H1 (cell line): Measurements from ENCODE around the gene PRPS1. TPM values are rescaled to one million over a fixed set of nuclear protein-coding genes. Genes with fewer than 3 reads are reported as not detected.

Experiments
- CTCF ChIA-PET: fragments of 300-600 bp; sonication (Branson Sonifier 250); formaldehyde crosslinking; loops from one replicate; lab custom pipeline; 2021; ENCODE audit not compliant: partially characterized antibody; lab: Charles Lee
- POLR2A ChIA-PET: fragments of 300-600 bp; sonication (Branson Sonifier 250); formaldehyde crosslinking; loops from one replicate; lab custom pipeline; 2021; ENCODE audit warnings: inconsistent platforms; ENCODE audit not compliant: partially characterized antibody; lab: Charles Lee
- DNase-seq, 2 experiments: peaks; one replicate each; pipeline versions ENCODE4 v3.0.0 to v3.0.0-alpha.2; 2010 to 2022; ENCODE audit warnings: low spot score in 2 of 2, low read depth in 1 of 2, mixed read lengths in 1 of 2
- FAIRE-seq: peaks from 2 replicates; lab custom pipeline; 2011; peaks lifted over from hg19 to GRCh38; lab: Jason Lieb, UNC
- H2AFZ ChIP-seq: 2 replicates; pipeline ENCODE4 v1.8.1; 2012; ENCODE audit warnings: low read length, inconsistent platforms
- H2AK5ac ChIP-seq: 2 replicates; pipeline ENCODE4 v1.6.1; 2013; ENCODE audit warnings: low read depth, low read length
- H2BK120ac ChIP-seq: replicated peaks from 2 replicates; pipeline ENCODE3; 2013; ENCODE audit warnings: low read depth, low read length, inconsistent platforms
- H2BK12ac ChIP-seq: 2 replicates; pipeline ENCODE4 v1.6.1; 2013; ENCODE audit warnings: low read depth, low read length
- H2BK15ac ChIP-seq: 2 replicates; pipeline ENCODE4 v1.6.1; 2013; ENCODE audit warnings: low read length
- H2BK20ac ChIP-seq: 2 replicates; pipeline ENCODE4 v1.6.1; 2013; ENCODE audit warnings: low read length
- H2BK5ac ChIP-seq: 2 replicates; pipeline ENCODE4 v1.6.1; 2013; ENCODE audit warnings: low read depth, low read length
- H3K14ac ChIP-seq: 2 replicates; pipeline ENCODE4 v1.6.1; 2013; ENCODE audit warnings: inconsistent platforms; ENCODE audit not compliant: insufficient read length
- H3K18ac ChIP-seq: 2 replicates; pipeline ENCODE4 v1.6.1; 2013; ENCODE audit warnings: low read length; ENCODE audit errors: extremely low read depth
- H3K23ac ChIP-seq: 2 replicates; pipeline ENCODE4 v1.6.1; 2013; ENCODE audit warnings: inconsistent platforms; ENCODE audit not compliant: insufficient read length
- H3K23me2 ChIP-seq: 2 replicates; pipeline ENCODE4 v1.6.1; 2013; ENCODE audit warnings: low read depth, low read length
- H3K27ac ChIP-seq: 2 replicates; pipeline ENCODE4 v1.6.1; 2011; ENCODE audit warnings: low read depth, low read length, inconsistent platforms
- H3K27me3 ChIP-seq, 4 experiments: replicated peaks in 1 of 4; 1 replicate in 1 of 4; 2 replicates in 3 of 4; pipeline versions ENCODE4 v1.6.1 to v1.8.1; 2011 to 2013; ENCODE audit warnings: low read length in 3 of 4, mild to moderate bottlenecking in 3 of 4, inconsistent platforms in 2 of 4, mixed read lengths in 2 of 4, moderate library complexity in 1 of 4; ENCODE audit not compliant: control insufficient read depth in 3 of 4, insufficient read depth in 3 of 4; ENCODE audit errors: extremely low read depth in 1 of 4
- H3K36me3 ChIP-seq, 4 experiments: 2 replicates each; pipeline versions ENCODE4 v1.6.1 to v1.8.1; 2011 to 2013; ENCODE audit warnings: mild to moderate bottlenecking in 4 of 4, low read length in 3 of 4, moderate library complexity in 2 of 4, control low read depth in 1 of 4, inconsistent platforms in 1 of 4; ENCODE audit not compliant: insufficient read depth in 4 of 4, control insufficient read depth in 2 of 4
- H3K4ac ChIP-seq: replicated peaks from 2 replicates; pipeline ENCODE3; 2013; ENCODE audit warnings: low read length, low read depth, mixed read lengths, inconsistent platforms; ENCODE audit not compliant: insufficient read length
- H3K4me1 ChIP-seq, 4 experiments: replicated peaks in 1 of 4; 1 replicate in 1 of 4; 2 replicates in 3 of 4; pipeline versions ENCODE4 v1.6.1 to v1.8.1; 2011 to 2013; ENCODE audit warnings: low read length in 3 of 4, inconsistent platforms in 2 of 4, mixed read lengths in 1 of 4; ENCODE audit not compliant: insufficient read depth in 4 of 4, control insufficient read depth in 3 of 4
- H3K4me2 ChIP-seq, 2 experiments: 2 replicates each; pipeline versions ENCODE4 v1.6.1 to v1.8.1; 2011 to 2013; ENCODE audit warnings: low read depth in 2 of 2, low read length in 2 of 2, control low read depth in 1 of 2, inconsistent platforms in 1 of 2, mild to moderate bottlenecking in 1 of 2; ENCODE audit not compliant: insufficient read depth in 1 of 2
- H3K4me3 ChIP-seq, 4 experiments: fragments of 200-600, 300-600 bp in 1 of 4; sonication (generic), shearing (Covaris generic), sonication (Bioruptor Twin) in 1 of 4; 2 replicates each; pipeline versions ENCODE4 v1.5.1 to v1.8.1; 2011 to 2016; ENCODE audit warnings: low read length in 4 of 4, low read depth in 3 of 4, control low read depth in 2 of 4, inconsistent platforms in 2 of 4, mild to moderate bottlenecking in 2 of 4, mixed read lengths in 1 of 4, moderate library complexity in 1 of 4; ENCODE audit not compliant: insufficient read depth in 2 of 4; ENCODE audit errors: extremely low read depth in 1 of 4
- H3K56ac ChIP-seq: replicated peaks from 2 replicates; pipeline ENCODE3; 2013; ENCODE audit warnings: low read depth, mild to moderate bottlenecking, mixed read lengths, low read length, inconsistent platforms; ENCODE audit not compliant: insufficient read length
- H3K79me1 ChIP-seq: 2 replicates; pipeline ENCODE4 v1.6.1; 2013; ENCODE audit warnings: low read depth, low read length, control low read depth
- H3K79me2 ChIP-seq, 2 experiments: 2 replicates each; pipeline versions ENCODE4 v1.6.1 to v1.8.1; 2012 to 2013; ENCODE audit warnings: low read length in 2 of 2, mild to moderate bottlenecking in 2 of 2, inconsistent platforms in 1 of 2; ENCODE audit not compliant: insufficient read depth in 2 of 2, control insufficient read depth in 1 of 2
- H3K9ac ChIP-seq, 4 experiments: replicated peaks in 1 of 4; 1 replicate in 1 of 4; 2 replicates in 3 of 4; pipeline versions ENCODE4 v1.6.1 to v1.8.1; 2011 to 2013; ENCODE audit warnings: low read depth in 3 of 4, low read length in 3 of 4, control low read depth in 2 of 4, mild to moderate bottlenecking in 2 of 4, moderate library complexity in 2 of 4, inconsistent platforms in 1 of 4; ENCODE audit errors: extremely low read depth in 1 of 4
- H3K9me3 ChIP-seq, 2 experiments: 2 replicates each; pipeline versions ENCODE4 v1.6.1 to v1.8.1; 2012 to 2013; ENCODE audit warnings: mild to moderate bottlenecking in 2 of 2, moderate library complexity in 2 of 2, control low read depth in 1 of 2, inconsistent platforms in 1 of 2, low read depth in 1 of 2, low read length in 1 of 2, mixed read lengths in 1 of 2; ENCODE audit not compliant: insufficient read depth in 2 of 2
- H4K20me1 ChIP-seq, 2 experiments: replicated peaks in 1 of 2; 2 replicates each; pipeline versions ENCODE3 to v1.8.1; 2011 to 2013; ENCODE audit warnings: inconsistent platforms in 2 of 2, low read length in 2 of 2, mild to moderate bottlenecking in 1 of 2; ENCODE audit not compliant: insufficient read depth in 2 of 2, control insufficient read depth in 1 of 2
- H4K5ac ChIP-seq: 2 replicates; pipeline ENCODE4 v1.6.1; 2013; ENCODE audit warnings: low read length, low read depth, mixed read lengths, inconsistent platforms; ENCODE audit not compliant: insufficient read length
- H4K8ac ChIP-seq: 2 replicates; pipeline ENCODE4 v1.8.0; 2013; ENCODE audit warnings: mild to moderate bottlenecking, moderate library complexity, low read length, inconsistent platforms; ENCODE audit not compliant: insufficient read depth; ENCODE audit errors: extremely low read depth
- H4K91ac ChIP-seq: replicated peaks from 2 replicates; pipeline ENCODE3; 2013; ENCODE audit warnings: low read length, mixed read lengths, inconsistent platforms; ENCODE audit not compliant: insufficient read length
- CHD2 ChIP-seq: IDR thresholded peaks from 2 replicates; pipeline ENCODE4 v1.6.1; 2012; ENCODE audit warnings: low read length, improper control_type of control experiment
- JUN ChIP-seq: IDR thresholded peaks from 2 replicates; pipeline ENCODE4 v1.6.1; 2011; ENCODE audit warnings: low read depth, mild to moderate bottlenecking, improper control_type of control experiment, low read length
- NANOG ChIP-seq: IDR thresholded peaks from 2 replicates; pipeline ENCODE4 v1.6.1; 2011; ENCODE audit warnings: low read length, low read depth, mild to moderate bottlenecking, inconsistent platforms; ENCODE audit not compliant: insufficient read depth, poor library complexity, severe bottlenecking
- RAD21 ChIP-seq, 2 experiments: IDR thresholded peaks in 1 of 2; conservative IDR thresholded peaks in 1 of 2; 2 replicates each; pipeline ENCODE4 v1.6.1; 2011; ENCODE audit warnings: low read depth in 2 of 2, low read length in 2 of 2, improper control_type of control experiment in 1 of 2, inconsistent platforms in 1 of 2, mild to moderate bottlenecking in 1 of 2, moderate library complexity in 1 of 2
- SRF ChIP-seq: IDR thresholded peaks from 2 replicates; pipeline ENCODE4 v1.6.1; 2011; ENCODE audit warnings: mild to moderate bottlenecking, low read depth, low read length, moderate library complexity
- WGBS, 2 experiments: shearing (Covaris generic) in 1 of 2; methylation state at CpG; one replicate each; pipeline versions ENCODE4 v1.1.6 to v1.1.7; 2013 to 2015; ENCODE audit warnings: low lambda C conversion rate in 2 of 2, mixed read lengths in 2 of 2, inconsistent platforms in 1 of 2, low coverage in 1 of 2, missing lambda C conversion rate in 1 of 2; ENCODE audit not compliant: insufficient replicate concordance in 2 of 2, insufficient coverage in 1 of 2, insufficient read length in 1 of 2; ENCODE audit errors: extremely low coverage in 1 of 2, missing lambda C conversion rate in 1 of 2; 5-methylcytosine and 5-hydroxymethylcytosine counted together
- polyA plus RNA-seq, 7 experiments: library from polyadenylated mRNA; depleted of rRNA in 3 of 7; stranded (reverse) in 5 of 7; unstranded in 2 of 7; fragments of >200 nt in 5 of 7; fragments of 200-250 nt in 2 of 7; gene quantifications; 1 replicate in 5 of 7; 2 replicates in 1 of 7; 4 replicates in 1 of 7; pipeline versions ENCODE4 v1.2.1 to v1.2.3, GENCODE V29; 2011 to 2013; ENCODE audit warnings: missing spikeins in 2 of 7, mixed read lengths in 2 of 7
- total RNA-seq: library from RNA; stranded (reverse); fragmentation: NEBNext Ultra II Directional; extraction: Animal tissue kit (Norgen Biotek cat#: 25700); gene quantifications from 2 replicates; pipeline ENCODE4 v1.2.1, GENCODE V29; 2021

The PRPS1 gene
- total and polyA plus RNA-seq, 2 of the 8 experiments (the other 6 are each of a cell fraction or from before 2014, with no cell fraction given): 90.1 to 110 TPM

GRCh38 chrX:107666931-107667330 is 38.6 kb downstream of the PRPS1 start:
- Histone ChIP-seq H4K8ac (no peak overlapping the region), H2BK15ac (no peak overlapping the region), H3K27ac (no peak overlapping the region), H3K4me1 (peaks cover 0 to 2% (median 0%) of the 10 kb centered on the region in 4 experiments; a peak in 1 of 7 replicates), H3K23ac (no peak overlapping the region), H4K5ac (no peak overlapping the region), H3K9me3 (no peaks in the 10 kb centered on the region), H4K20me1 (no peaks in the 10 kb centered on the region), H2AFZ (no peak overlapping the region), H3K56ac (no peak overlapping the region), H4K91ac (no peak overlapping the region), H3K4me2 (no peak overlapping the region), H3K36me3 (no peaks in the 10 kb centered on the region), H3K9ac (no peak overlapping the region), H3K27me3 (no peaks in the 10 kb centered on the region), H3K4me3 (no peak overlapping the region), H3K4ac (no peak overlapping the region), H3K79me2 (no peaks in the 10 kb centered on the region), H2AK5ac (no peak overlapping the region), H3K18ac (no peak overlapping the region), H2BK5ac (no peak overlapping the region), H2BK12ac (no peak overlapping the region), H3K79me1 (no peaks in the 10 kb centered on the region), H2BK20ac (no peak overlapping the region), H3K23me2 (no peaks in the 10 kb centered on the region), H3K14ac (no peak overlapping the region), H2BK120ac (no peak overlapping the region)
- FAIRE-seq: no peak
- no peak for DNase-seq
- ChIA-PET POLR2A (no interaction called here), CTCF (interaction anchor here (1.0 to 29.5 kb wide), 4 partner anchors 52 to 467 kb away, joined by 3 to 325 read pairs (median 106); partner anchors contain the start of genes NCBP2L and TSC22D3)
- WGBS, 2 experiments: 100% methylated on average over 1 of the region's 1 CpG; no CpG with 5 or more reads in 1 of the 2 experiments
- TF ChIP-seq NANOG (no peak), SRF (no peak), JUN (no peak), CHD2 (no peak), RAD21 (IDR thresholded peaks at IDR 0.05 in 1 of 2, conservative IDR thresholded peaks at IDR 0.05 in 1 of 2; ENCODE audit: low read depth in 2 of 2, low read length in 2 of 2) (no peak)
